H1 (cell line): ENCODE data around the gene OSBP2. TPM values are rescaled to one million over a fixed set of nuclear protein-coding genes. Genes with fewer than 3 reads are reported as not detected.

Experiments used
- CTCF ChIA-PET: fragments of 300-600 bp; sonication (Branson Sonifier 250); formaldehyde crosslinking; loops from one replicate; lab custom pipeline; 2021; ENCODE audit not compliant: partially characterized antibody; lab: Charles Lee
- POLR2A ChIA-PET: fragments of 300-600 bp; sonication (Branson Sonifier 250); formaldehyde crosslinking; loops from one replicate; lab custom pipeline; 2021; ENCODE audit warnings: inconsistent platforms; ENCODE audit not compliant: partially characterized antibody; lab: Charles Lee
- DNase-seq, 2 experiments: peaks; one replicate each; pipeline versions ENCODE4 v3.0.0 to v3.0.0-alpha.2; 2010 to 2022; ENCODE audit warnings: low spot score in 2 of 2, low read depth in 1 of 2, mixed read lengths in 1 of 2
- FAIRE-seq: peaks from 2 replicates; lab custom pipeline; 2011; peaks lifted over from hg19 to GRCh38; lab: Jason Lieb, UNC
- H2AFZ ChIP-seq: 2 replicates; pipeline ENCODE4 v1.8.1; 2012; ENCODE audit warnings: low read length, inconsistent platforms
- H2AK5ac ChIP-seq: 2 replicates; pipeline ENCODE4 v1.6.1; 2013; ENCODE audit warnings: low read depth, low read length
- H2BK120ac ChIP-seq: replicated peaks from 2 replicates; pipeline ENCODE3; 2013; ENCODE audit warnings: low read depth, low read length, inconsistent platforms
- H2BK12ac ChIP-seq: 2 replicates; pipeline ENCODE4 v1.6.1; 2013; ENCODE audit warnings: low read depth, low read length
- H2BK15ac ChIP-seq: 2 replicates; pipeline ENCODE4 v1.6.1; 2013; ENCODE audit warnings: low read length
- H2BK20ac ChIP-seq: 2 replicates; pipeline ENCODE4 v1.6.1; 2013; ENCODE audit warnings: low read length
- H2BK5ac ChIP-seq: 2 replicates; pipeline ENCODE4 v1.6.1; 2013; ENCODE audit warnings: low read depth, low read length
- H3K14ac ChIP-seq: 2 replicates; pipeline ENCODE4 v1.6.1; 2013; ENCODE audit warnings: inconsistent platforms; ENCODE audit not compliant: insufficient read length
- H3K18ac ChIP-seq: 2 replicates; pipeline ENCODE4 v1.6.1; 2013; ENCODE audit warnings: low read length; ENCODE audit errors: extremely low read depth
- H3K23ac ChIP-seq: 2 replicates; pipeline ENCODE4 v1.6.1; 2013; ENCODE audit warnings: inconsistent platforms; ENCODE audit not compliant: insufficient read length
- H3K23me2 ChIP-seq: 2 replicates; pipeline ENCODE4 v1.6.1; 2013; ENCODE audit warnings: low read depth, low read length
- H3K27ac ChIP-seq: 2 replicates; pipeline ENCODE4 v1.6.1; 2011; ENCODE audit warnings: low read depth, low read length, inconsistent platforms
- H3K27me3 ChIP-seq, 4 experiments: replicated peaks in 1 of 4; 1 replicate in 1 of 4; 2 replicates in 3 of 4; pipeline versions ENCODE4 v1.6.1 to v1.8.1; 2011 to 2013; ENCODE audit warnings: low read length in 3 of 4, mild to moderate bottlenecking in 3 of 4, inconsistent platforms in 2 of 4, mixed read lengths in 2 of 4, moderate library complexity in 1 of 4; ENCODE audit not compliant: control insufficient read depth in 3 of 4, insufficient read depth in 3 of 4; ENCODE audit errors: extremely low read depth in 1 of 4
- H3K36me3 ChIP-seq, 4 experiments: 2 replicates each; pipeline versions ENCODE4 v1.6.1 to v1.8.1; 2011 to 2013; ENCODE audit warnings: mild to moderate bottlenecking in 4 of 4, low read length in 3 of 4, moderate library complexity in 2 of 4, control low read depth in 1 of 4, inconsistent platforms in 1 of 4; ENCODE audit not compliant: insufficient read depth in 4 of 4, control insufficient read depth in 2 of 4
- H3K4ac ChIP-seq: replicated peaks from 2 replicates; pipeline ENCODE3; 2013; ENCODE audit warnings: low read length, low read depth, mixed read lengths, inconsistent platforms; ENCODE audit not compliant: insufficient read length
- H3K4me1 ChIP-seq, 4 experiments: replicated peaks in 1 of 4; 1 replicate in 1 of 4; 2 replicates in 3 of 4; pipeline versions ENCODE4 v1.6.1 to v1.8.1; 2011 to 2013; ENCODE audit warnings: low read length in 3 of 4, inconsistent platforms in 2 of 4, mixed read lengths in 1 of 4; ENCODE audit not compliant: insufficient read depth in 4 of 4, control insufficient read depth in 3 of 4
- H3K4me2 ChIP-seq, 2 experiments: 2 replicates each; pipeline versions ENCODE4 v1.6.1 to v1.8.1; 2011 to 2013; ENCODE audit warnings: low read depth in 2 of 2, low read length in 2 of 2, control low read depth in 1 of 2, inconsistent platforms in 1 of 2, mild to moderate bottlenecking in 1 of 2; ENCODE audit not compliant: insufficient read depth in 1 of 2
- H3K4me3 ChIP-seq, 4 experiments: fragments of 200-600, 300-600 bp in 1 of 4; sonication (generic), shearing (Covaris generic), sonication (Bioruptor Twin) in 1 of 4; 2 replicates each; pipeline versions ENCODE4 v1.5.1 to v1.8.1; 2011 to 2016; ENCODE audit warnings: low read length in 4 of 4, low read depth in 3 of 4, control low read depth in 2 of 4, inconsistent platforms in 2 of 4, mild to moderate bottlenecking in 2 of 4, mixed read lengths in 1 of 4, moderate library complexity in 1 of 4; ENCODE audit not compliant: insufficient read depth in 2 of 4; ENCODE audit errors: extremely low read depth in 1 of 4
- H3K56ac ChIP-seq: replicated peaks from 2 replicates; pipeline ENCODE3; 2013; ENCODE audit warnings: low read depth, mild to moderate bottlenecking, mixed read lengths, low read length, inconsistent platforms; ENCODE audit not compliant: insufficient read length
- H3K79me1 ChIP-seq: 2 replicates; pipeline ENCODE4 v1.6.1; 2013; ENCODE audit warnings: low read depth, low read length, control low read depth
- H3K79me2 ChIP-seq, 2 experiments: 2 replicates each; pipeline versions ENCODE4 v1.6.1 to v1.8.1; 2012 to 2013; ENCODE audit warnings: low read length in 2 of 2, mild to moderate bottlenecking in 2 of 2, inconsistent platforms in 1 of 2; ENCODE audit not compliant: insufficient read depth in 2 of 2, control insufficient read depth in 1 of 2
- H3K9ac ChIP-seq, 4 experiments: replicated peaks in 1 of 4; 1 replicate in 1 of 4; 2 replicates in 3 of 4; pipeline versions ENCODE4 v1.6.1 to v1.8.1; 2011 to 2013; ENCODE audit warnings: low read depth in 3 of 4, low read length in 3 of 4, control low read depth in 2 of 4, mild to moderate bottlenecking in 2 of 4, moderate library complexity in 2 of 4, inconsistent platforms in 1 of 4; ENCODE audit errors: extremely low read depth in 1 of 4
- H3K9me3 ChIP-seq, 2 experiments: 2 replicates each; pipeline versions ENCODE4 v1.6.1 to v1.8.1; 2012 to 2013; ENCODE audit warnings: mild to moderate bottlenecking in 2 of 2, moderate library complexity in 2 of 2, control low read depth in 1 of 2, inconsistent platforms in 1 of 2, low read depth in 1 of 2, low read length in 1 of 2, mixed read lengths in 1 of 2; ENCODE audit not compliant: insufficient read depth in 2 of 2
- H4K20me1 ChIP-seq, 2 experiments: replicated peaks in 1 of 2; 2 replicates each; pipeline versions ENCODE3 to v1.8.1; 2011 to 2013; ENCODE audit warnings: inconsistent platforms in 2 of 2, low read length in 2 of 2, mild to moderate bottlenecking in 1 of 2; ENCODE audit not compliant: insufficient read depth in 2 of 2, control insufficient read depth in 1 of 2
- H4K5ac ChIP-seq: 2 replicates; pipeline ENCODE4 v1.6.1; 2013; ENCODE audit warnings: low read length, low read depth, mixed read lengths, inconsistent platforms; ENCODE audit not compliant: insufficient read length
- H4K8ac ChIP-seq: 2 replicates; pipeline ENCODE4 v1.8.0; 2013; ENCODE audit warnings: mild to moderate bottlenecking, moderate library complexity, low read length, inconsistent platforms; ENCODE audit not compliant: insufficient read depth; ENCODE audit errors: extremely low read depth
- H4K91ac ChIP-seq: replicated peaks from 2 replicates; pipeline ENCODE3; 2013; ENCODE audit warnings: low read length, mixed read lengths, inconsistent platforms; ENCODE audit not compliant: insufficient read length
- BCL11A ChIP-seq, 2 experiments: IDR thresholded peaks; one replicate each; pipeline ENCODE4 v1.6.1; 2011; ENCODE audit warnings: low read depth in 2 of 2, low read length in 2 of 2, mild to moderate bottlenecking in 2 of 2
- CREB1 ChIP-seq: IDR thresholded peaks from 2 replicates; pipeline ENCODE4 v1.6.1; 2012; ENCODE audit warnings: inconsistent platforms
- CTBP2 ChIP-seq: IDR thresholded peaks from 2 replicates; pipeline ENCODE4 v1.7.0; 2011; ENCODE audit warnings: borderline replicate concordance, mild to moderate bottlenecking, moderate library complexity, mixed read lengths, low read length; ENCODE audit not compliant: insufficient read depth, insufficient read length
- HDAC6 ChIP-seq: IDR thresholded peaks from one replicate; pipeline ENCODE4 v1.7.1; 2012; ENCODE audit warnings: low read depth, mild to moderate bottlenecking, inconsistent platforms, low read length, moderate library complexity
- JUN ChIP-seq: IDR thresholded peaks from 2 replicates; pipeline ENCODE4 v1.6.1; 2011; ENCODE audit warnings: low read depth, mild to moderate bottlenecking, improper control_type of control experiment, low read length
- MAFK ChIP-seq: IDR thresholded peaks from 2 replicates; pipeline ENCODE4 v1.6.1; 2012; ENCODE audit warnings: low read depth, mild to moderate bottlenecking, improper control_type of control experiment, low read length
- PHF8 ChIP-seq: fragments of 200-600 bp; sonication (generic); conservative IDR thresholded peaks from 2 replicates; pipeline ENCODE4 v1.7.1; 2012; ENCODE audit warnings: low read depth, mild to moderate bottlenecking, inconsistent platforms, low read length, moderate library complexity
- whole genome bisulfite sequencing, 2 experiments: shearing (Covaris generic) in 1 of 2; methylation state at CpG; one replicate each; pipeline versions ENCODE4 v1.1.6 to v1.1.7; 2013 to 2015; ENCODE audit warnings: low lambda C conversion rate in 2 of 2, mixed read lengths in 2 of 2, inconsistent platforms in 1 of 2, low coverage in 1 of 2, missing lambda C conversion rate in 1 of 2; ENCODE audit not compliant: insufficient replicate concordance in 2 of 2, insufficient coverage in 1 of 2, insufficient read length in 1 of 2; ENCODE audit errors: extremely low coverage in 1 of 2, missing lambda C conversion rate in 1 of 2; 5-methylcytosine and 5-hydroxymethylcytosine counted together
- polyA plus RNA-seq, 7 experiments: library from polyadenylated mRNA; depleted of rRNA in 3 of 7; stranded (reverse) in 5 of 7; unstranded in 2 of 7; fragments of >200 nt in 5 of 7; fragments of 200-250 nt in 2 of 7; gene quantifications; 1 replicate in 5 of 7; 2 replicates in 1 of 7; 4 replicates in 1 of 7; pipeline versions ENCODE4 v1.2.1 to v1.2.3, GENCODE V29; 2011 to 2013; ENCODE audit warnings: missing spikeins in 2 of 7, mixed read lengths in 2 of 7
- total RNA-seq: library from RNA; stranded (reverse); fragmentation: NEBNext Ultra II Directional; extraction: Animal tissue kit (Norgen Biotek cat#: 25700); gene quantifications from 2 replicates; pipeline ENCODE4 v1.2.1, GENCODE V29; 2021

The OSBP2 gene
- total and polyA plus RNA-seq, 2 of the 8 experiments (the other 6 are each of a cell fraction or from before 2014, with no cell fraction given) = 3.4 to 3.7 TPM

- H2AK5ac ChIP-seq = no peak overlapping the region
- H2BK12ac ChIP-seq = no peak overlapping the region
- no peak overlapping the region for H2BK120ac ChIP-seq
- no peak overlapping the region for H4K5ac ChIP-seq
- peaks cover 0 to under 1% of the 10 kb centered on the region in 2 experiments for H4K20me1 ChIP-seq
- TF ChIP-seq JUN = no peak
- no peak for TF ChIP-seq PHF8
- TF ChIP-seq CTBP2 = no peak
- no peak for TF ChIP-seq MAFK
- TF ChIP-seq CREB1 = no peak
- no peak for TF ChIP-seq HDAC6
- no peak for TF ChIP-seq BCL11A (IDR thresholded peaks at IDR 0.05; ENCODE audit: low read depth in 2 of 2, low read length in 2 of 2)
- TF ChIP-seq, all 59 proteins: peak for 0
- FAIRE-seq (no peak), DNase-seq (no peak)
- no peaks in the 10 kb centered on the region for H3K27me3 ChIP-seq
- no peak overlapping the region for H3K56ac ChIP-seq
- no peaks in the 10 kb centered on the region for H3K23me2 ChIP-seq
- no peak overlapping the region for H3K4me2 ChIP-seq
- H3K36me3 ChIP-seq = no peaks in the 10 kb centered on the region
- no peak overlapping the region for H3K4me3 ChIP-seq
- no peak overlapping the region for H2BK20ac ChIP-seq
- CTCF ChIA-PET = interaction anchor here (0.6 to 3.1 kb wide), 6 partner anchors 13 to 235 kb away, joined by 3 to 12 read pairs (median 3); no protein-coding TSS in a partner anchor
- no peaks in the 10 kb centered on the region for H3K9me3 ChIP-seq
- H3K4ac ChIP-seq = no peak overlapping the region
- WGBS, 2 experiments = 85% methylated on average over 19 of the region's 19 CpGs; no CpG with 5 or more reads in 1 of the 2 experiments
- H4K8ac ChIP-seq = no peak overlapping the region
- H3K79me1 ChIP-seq = no peaks in the 10 kb centered on the region
- H3K18ac ChIP-seq = no peak overlapping the region
- no peak overlapping the region for H3K14ac ChIP-seq
- H3K9ac ChIP-seq = no peak overlapping the region
- no peak overlapping the region for H2AFZ ChIP-seq
- H2BK5ac ChIP-seq = no peak overlapping the region
- no peak overlapping the region for H3K27ac ChIP-seq
- no peak overlapping the region for H3K23ac ChIP-seq
- POLR2A ChIA-PET = interaction anchor here (0.6 kb wide), 1 partner anchor 26 kb away, joined by 3 read pairs; no protein-coding TSS in a partner anchor
- H3K4me1 ChIP-seq = peaks cover 0 to 7% (median 0%) of the 10 kb centered on the region in 4 experiments; a peak in 1 of 7 replicates
- no peak overlapping the region for H4K91ac ChIP-seq
- no peak overlapping the region for H2BK15ac ChIP-seq
- no peaks in the 10 kb centered on the region for H3K79me2 ChIP-seq
These were observed 173.3 kb downstream of the OSBP2 start for GRCh38 chr22:30867746-30868662.
